NB4 (cell line): Measurements from ENCODE around the gene SLC19A1.

Experiments used
- CTCF ChIP-seq: IDR thresholded peaks from one replicate; pipeline ENCODE4 v1.5.1; 2012; ENCODE audit warnings: low read depth, low read length
- MAX ChIP-seq: IDR thresholded peaks from 2 replicates; pipeline ENCODE4 v1.6.1; 2011; ENCODE audit warnings: low read depth, low read length
- MYC ChIP-seq: IDR thresholded peaks from 2 replicates; pipeline ENCODE4 v1.6.1; 2011; ENCODE audit warnings: low read depth, low read length

GRCh38 chr21:45459171-45460010 lies 82.8 kb downstream of the SLC19A1 start:
- TF ChIP-seq MAX (no peak), CTCF (no peak), MYC (no peak)
